Stimulated activated CD8-positive, alpha-beta memory T cell treated with anti-CD3 and anti-CD28 coated beads, Interleukin-4, amount 100 ng/mL, for 24 hours (primary cell): Measurements from ENCODE around the gene GAN.
"Not testable (repeated sequence)": the region's sequence is repeated elsewhere in the genome, so short reads cannot be mapped to it uniquely, and the experiment has no call there.

ENCODE experiments used
- DNase-seq: peaks from one replicate; pipeline ENCODE4 v3.0.0-alpha.2; 2020; ENCODE audit warnings: low read depth

The GAN gene

DNA sequence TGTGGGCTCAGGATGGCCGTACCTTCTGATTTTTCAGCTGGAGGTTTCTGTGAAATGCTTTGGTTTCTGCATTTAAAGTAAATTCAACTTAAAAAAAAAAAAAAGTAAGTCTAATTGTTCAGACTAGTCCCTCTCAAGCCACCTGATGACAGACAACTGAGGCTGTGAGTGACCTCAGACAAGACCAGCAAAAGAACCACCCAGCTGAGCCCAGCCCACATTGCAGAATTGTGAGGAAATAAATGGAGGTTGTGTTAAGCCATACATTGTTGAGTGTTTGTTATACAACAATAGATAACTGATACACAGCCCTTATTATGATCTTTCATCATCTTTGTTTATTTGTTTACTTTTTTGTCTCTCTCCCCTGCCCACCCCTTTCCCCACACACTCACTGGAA is 85.1 kb downstream of the GAN start:
- DNase-seq = no peak

DNA sequence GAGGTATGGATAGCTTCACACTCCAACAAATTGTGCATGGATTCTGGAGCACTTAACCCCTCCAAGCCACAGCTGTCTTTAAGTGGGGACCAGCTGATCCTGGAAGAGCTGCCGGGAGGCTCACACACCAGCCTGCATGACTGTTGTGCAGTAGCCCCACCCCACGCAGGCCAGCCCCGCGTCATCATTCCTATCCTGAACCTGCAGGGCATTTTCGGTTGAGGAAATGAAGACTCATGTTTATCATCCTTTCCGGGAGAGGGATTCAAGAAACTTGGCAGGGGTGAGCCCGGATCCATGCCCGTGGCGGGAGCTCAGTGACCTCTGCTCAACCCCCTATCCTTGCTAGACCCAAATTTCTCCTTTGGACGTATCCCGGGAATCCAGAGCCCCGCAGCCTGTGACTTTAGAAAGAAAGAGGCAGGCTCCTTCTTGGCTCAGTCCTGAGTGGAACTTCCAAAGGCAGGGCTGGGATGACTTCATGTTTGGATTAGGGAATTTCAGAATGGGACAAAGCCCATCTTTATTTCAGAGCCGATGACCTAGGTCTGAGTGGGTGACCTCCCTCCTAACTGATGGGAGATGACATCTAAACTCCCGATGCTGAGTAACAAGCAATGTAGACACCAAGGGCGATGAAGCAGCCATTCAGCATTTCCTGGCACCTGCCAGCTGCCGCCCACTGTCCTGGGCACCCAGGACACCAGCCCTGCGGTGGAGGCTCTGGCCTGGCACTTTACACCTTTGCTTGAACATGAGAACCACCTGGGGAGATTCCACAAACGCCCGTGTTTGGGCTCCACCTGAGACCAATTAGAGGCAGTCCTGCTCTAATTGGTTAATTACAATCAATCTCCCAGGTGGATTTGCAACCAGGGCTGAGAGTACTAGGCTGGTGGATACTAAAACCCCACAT is 86.5 kb downstream of the GAN start:
- no peak for DNase-seq

DNA sequence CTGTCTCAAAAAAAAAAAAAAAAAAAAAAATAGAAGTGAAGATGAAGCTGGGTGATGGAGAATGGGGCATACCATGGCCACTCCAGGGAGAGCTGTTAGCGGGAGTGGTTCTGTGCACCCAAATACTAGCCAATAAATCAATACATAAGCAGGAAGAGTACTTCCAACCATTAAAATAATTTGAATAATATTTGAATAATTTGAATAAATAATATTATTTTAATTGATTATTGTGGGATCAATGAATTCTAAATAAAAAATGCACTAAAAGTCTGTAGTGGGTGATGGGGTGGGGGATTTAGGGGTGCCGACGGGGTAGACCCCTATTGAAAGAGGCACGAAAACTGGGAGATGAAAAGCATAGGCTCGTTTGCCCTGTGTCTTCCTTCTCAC is 88.4 kb downstream of the GAN start:
- DNase-seq = no peak

DNA sequence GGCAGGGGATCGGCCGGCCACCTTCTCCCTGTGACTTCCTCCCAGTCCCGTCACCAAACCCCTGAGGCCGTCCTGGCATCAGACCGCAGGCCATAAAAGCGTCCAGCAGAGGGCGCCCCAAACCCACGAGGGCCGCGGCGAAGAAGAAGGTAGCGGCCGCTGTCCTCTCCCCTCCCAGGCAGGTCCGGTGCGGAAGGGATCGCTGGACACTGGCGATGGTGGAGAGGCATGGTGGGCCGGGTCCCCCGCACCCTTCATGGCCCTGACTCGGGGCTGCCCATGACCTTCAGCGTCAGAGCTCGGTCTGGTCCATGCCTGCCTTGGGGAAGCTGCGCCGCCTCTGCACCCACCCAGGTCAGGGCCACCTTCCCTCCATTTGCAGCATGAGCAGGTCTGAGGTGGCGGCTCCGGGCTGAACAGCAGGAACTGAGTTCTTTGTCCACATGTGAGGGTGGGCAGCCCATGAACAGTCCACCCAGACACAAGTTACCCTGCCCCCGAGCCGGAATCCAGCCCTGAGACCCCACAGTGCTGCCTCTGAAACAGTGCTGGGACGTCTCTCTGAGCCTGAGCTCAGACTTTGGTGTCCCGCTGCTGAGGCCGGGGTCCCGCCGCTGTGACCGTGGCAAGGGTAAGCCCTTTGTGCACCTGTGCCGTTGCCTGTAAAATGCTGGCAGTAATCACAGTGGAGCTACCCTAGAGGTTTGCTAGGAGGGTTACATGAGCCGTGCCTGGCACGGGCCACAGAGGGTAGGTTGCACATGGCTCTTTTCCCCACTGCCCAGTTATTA is 89.0 kb downstream of the GAN start:
- DNase-seq = peak; percentile 74

DNA sequence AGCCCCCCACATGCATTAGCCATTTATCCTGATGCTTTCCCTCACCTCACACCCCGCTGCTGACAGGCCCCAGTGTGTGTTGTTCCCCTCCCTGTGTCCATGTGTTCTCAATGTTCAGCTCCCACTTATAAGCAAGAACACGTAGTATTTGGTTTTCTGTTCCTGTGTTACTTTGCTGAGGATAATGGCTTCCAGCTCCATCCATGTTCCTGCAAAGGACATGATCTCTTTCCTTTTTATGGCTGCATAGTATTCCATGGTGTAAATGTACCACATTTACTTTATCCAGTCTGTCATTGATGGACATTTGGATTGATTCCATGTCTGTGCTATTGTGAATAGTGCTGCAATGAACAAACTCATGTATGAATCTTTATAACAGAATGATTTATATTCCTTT is 90.2 kb downstream of the GAN start:
- DNase-seq = not testable (repeated sequence)

DNA sequence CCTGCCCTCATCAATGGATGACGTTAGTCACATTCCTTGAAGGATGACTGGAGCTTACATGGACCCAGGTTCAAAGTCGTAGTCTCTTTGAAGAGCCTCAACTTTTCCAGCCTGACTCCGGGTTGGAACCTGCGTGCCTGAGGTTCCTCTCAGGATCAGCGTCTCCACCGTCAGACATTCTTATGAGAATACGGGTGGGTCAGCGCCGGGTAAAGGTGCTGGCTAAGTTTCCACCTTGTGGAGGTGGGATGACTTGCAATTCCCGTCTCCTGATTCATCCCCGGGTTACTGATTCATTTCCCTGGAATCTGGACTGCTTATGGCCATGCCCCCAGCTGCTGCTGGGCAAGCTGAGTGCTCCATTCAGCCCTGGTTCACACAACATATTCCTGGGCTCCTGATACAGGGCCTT is 90.9 kb downstream of the GAN start:
- DNase-seq = no peak

DNA sequence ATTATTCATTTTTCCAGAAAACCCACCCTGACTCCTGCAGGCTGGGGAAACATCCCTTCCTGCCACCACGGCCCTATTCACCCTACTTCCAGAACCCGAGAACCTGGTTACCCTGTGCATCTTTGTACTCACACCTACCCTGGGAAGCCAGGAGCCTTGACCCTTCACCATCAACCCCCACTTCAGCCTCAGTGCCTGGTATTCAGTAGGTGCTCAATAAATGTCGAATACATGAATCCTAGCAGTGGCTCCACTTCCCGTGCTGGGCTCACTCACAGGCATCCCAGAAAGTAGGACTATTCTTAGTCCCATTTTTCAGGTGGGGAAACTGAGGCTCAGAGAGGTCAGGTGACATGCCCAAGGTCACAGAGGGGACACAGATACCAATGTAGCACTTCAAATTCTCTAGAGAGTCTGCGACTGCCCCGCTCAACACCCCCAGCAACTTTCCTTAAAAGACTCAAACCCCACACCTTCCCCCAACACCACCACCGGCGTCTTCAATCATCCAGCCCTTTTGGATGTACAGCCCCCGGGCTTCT is 93.7 kb downstream of the GAN start:
- DNase-seq = no peak

DNA sequence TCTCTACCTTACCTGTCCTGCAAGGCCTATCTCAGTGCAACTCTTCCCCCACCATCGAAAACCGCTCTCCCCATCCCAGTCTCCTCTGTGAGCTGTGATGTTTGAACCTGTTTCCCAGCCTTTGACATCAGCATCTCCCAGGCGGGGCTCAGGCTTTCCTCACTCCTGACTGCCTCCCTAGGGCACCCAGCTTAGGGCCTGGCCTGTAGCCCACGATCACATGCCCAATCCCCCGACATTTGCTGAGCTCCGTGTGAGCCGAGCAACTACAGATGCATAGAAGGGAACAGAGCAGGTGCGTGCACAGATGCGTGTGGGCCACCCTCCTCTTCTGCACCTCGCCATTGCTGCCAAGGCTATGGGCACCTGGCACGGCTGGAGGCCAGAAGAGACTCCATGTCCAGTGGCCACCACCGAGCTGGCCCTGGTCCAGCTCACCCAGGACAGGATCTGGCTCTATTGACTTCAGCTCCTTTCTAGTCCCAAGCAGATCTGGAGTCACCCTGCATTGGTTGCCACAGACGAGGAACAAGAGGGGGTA is 94.3 kb downstream of the GAN start:
- DNase-seq = no peak

DNA sequence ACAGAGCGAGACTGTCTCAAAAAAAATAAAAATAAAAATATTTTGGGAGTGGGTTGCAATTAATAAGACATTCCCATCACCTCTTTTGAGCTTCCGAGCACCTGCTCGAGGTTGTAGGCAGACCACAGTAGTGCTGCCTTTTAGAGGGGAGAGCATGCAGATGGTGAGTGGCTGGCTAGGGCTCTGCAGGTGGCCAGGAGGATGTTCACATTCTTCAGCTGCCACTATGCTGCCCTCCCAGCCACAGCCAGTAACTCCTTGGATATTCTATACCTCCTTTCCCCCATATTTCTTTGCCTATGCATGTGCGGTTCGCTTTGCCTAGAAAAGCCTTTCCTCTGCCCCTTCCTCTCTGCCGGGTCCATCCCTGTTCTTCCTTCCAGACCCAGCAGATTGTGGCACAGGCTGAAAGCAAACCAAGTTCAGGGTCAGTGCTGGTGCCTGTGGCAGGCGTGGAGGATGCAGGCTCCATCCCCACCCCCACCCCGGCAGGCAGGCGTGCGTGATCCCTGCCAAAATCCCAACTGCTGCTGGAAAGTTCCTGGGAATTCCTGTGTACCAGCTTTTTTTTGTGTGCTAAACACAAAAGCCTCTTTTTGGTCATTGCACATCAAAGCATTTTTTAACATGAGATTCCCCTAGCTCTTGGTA is 96.0 kb downstream of the GAN start:
- DNase-seq = no peak

DNA sequence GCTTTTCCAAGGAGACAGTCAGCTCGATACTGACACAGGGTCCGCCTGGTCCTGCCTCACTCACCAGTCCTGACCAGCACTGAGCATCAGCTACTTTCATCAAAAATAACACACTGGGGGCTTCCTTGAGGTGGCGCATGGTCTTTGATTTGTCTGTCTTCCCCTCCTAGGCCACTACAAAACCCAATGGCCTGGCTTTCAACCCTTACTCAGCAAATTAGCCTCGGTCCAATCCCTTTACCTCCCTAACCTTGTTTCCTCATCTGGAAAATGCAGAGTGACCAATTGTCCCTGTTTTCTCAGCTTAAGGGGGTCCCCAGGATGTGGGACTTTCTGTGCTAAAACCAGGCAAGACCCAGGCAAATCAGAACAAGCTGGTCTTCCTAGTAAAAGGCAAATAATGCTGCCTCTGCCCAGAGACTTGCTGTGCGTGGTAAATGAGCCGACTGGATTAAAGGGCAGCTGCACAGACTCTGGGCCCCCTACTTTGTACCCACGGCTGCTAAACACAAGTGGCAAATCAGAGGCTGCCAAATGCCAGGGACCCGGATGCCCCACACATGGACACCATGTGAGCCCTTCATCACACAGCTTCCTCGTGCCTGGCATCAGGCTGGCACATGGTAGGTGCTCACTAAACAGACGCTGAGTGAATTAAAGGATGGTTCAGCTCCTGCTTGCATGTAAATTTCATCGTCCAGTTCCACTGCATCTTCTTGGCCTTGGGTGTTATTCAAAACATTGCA is 98.7 kb downstream of the GAN start:
- DNase-seq = no peak

DNA sequence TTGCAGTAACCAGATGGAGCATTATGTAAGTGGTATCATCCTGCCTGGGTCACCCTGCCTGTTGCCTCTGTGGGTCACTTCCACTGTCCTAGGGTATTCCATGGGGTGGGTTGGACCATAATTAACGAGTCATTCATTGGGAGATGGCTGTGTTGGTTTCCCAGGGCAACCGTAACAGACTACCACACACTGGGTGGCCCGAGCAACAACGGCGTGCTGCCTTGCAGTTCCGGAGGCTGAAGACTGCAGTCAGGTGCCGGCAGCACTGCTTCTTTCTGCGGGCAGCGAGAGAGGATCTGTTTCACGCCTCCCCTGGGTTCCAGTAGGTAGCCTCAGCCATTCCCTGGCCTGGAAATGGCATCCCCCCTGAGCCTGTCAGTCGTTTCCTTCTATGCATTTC is 101.0 kb downstream of the GAN start:
- DNase-seq = no peak

DNA sequence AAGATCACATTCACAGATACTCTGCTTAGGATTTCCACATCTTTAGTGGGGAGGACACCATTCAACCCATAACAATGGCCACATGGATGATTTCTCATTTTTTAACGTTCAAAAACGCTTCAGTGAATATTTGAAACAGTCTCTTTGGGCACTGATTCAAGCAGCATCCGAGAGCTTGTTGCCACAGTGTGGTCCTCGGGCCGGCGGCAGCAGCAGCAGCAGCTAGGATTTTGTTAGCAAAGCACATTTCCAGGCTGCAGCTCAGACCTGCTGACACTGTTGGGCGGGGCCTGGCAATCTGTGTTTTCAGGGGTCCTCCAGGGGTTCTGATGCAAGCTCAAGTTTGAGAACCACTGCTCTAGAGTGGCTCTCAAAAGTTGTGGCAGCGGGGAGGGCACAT is 102.0 kb downstream of the GAN start:
- DNase-seq = no peak

DNA sequence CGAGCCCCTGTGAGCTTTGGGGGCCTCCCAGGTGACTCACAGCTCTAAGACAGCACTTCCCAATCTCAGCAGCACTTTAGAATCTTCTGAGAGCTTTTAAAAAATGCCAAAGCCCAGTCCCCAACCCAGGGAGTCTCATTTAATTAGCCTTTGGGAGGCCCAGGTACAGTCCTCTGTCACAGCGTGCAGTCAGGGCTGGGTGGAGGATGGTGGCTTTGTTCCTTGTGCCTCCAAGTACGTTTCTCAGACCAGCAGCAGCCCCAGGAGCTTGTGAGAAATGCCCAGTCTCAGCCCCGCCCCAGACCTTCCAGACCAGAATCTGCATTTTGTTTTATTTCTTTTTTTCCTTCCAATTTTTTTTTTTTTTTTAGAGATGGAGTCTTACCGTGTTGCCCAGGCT is 102.4 kb downstream of the GAN start:
- no peak for DNase-seq

DNA sequence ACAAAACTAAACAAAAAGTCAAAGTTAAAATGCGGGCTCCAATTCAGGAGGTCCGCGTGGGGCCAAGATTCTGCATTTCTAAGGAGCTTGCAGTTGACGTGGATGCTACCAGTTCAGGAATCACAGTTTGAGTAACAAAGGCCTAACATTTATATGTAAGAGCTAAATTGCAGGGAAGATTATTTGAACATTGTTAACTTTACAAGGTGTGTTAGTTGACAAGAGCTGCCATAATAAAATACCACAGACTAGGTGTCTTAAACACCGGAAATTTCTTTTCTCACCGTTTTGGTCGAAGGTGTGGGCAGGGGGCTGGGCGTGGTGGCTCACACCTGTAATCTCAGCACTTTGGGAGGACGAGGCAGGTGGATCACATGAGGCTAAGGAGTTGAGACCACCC is 105.0 kb downstream of the GAN start:
- no peak for DNase-seq

DNA sequence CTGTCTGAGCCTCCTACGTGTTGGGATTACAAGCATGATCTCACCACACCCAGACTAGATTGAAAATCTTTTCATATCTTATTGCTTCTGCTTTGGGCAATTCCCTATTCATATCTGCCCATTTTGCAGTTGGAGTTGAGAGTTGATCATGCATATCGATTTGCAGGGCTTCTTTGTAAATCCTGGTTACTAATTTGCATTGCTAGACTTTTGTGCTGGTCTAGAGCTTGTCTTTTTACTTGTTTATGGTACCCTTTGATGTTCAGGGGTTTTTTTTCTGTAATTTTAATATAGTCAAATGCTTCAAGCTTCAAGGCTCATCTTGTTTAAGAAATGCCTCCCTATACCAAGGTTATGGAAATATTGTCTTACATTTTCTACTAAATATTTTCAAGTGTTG is 106.4 kb downstream of the GAN start:
- DNase-seq = no peak

DNA sequence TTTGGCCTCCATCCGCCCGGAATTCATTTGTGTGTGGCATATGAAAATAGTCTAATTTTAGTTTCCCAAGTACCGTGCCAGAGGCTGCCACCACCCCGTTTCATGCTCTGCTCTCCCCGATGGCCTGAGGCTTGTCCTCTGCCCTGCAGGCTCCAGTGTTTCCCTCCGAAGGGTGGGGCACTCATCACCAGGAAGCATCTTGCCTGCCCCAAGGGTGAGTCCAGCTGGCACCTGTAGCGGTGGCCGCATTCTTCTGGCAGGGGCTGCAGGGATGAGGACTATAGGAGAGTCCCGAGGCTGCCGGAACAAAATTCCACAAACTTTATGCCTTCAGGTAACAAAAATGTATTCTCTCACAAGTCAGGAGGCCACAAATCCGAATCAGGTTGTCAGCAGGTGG is 106.8 kb downstream of the GAN start:
- DNase-seq = no peak

DNA sequence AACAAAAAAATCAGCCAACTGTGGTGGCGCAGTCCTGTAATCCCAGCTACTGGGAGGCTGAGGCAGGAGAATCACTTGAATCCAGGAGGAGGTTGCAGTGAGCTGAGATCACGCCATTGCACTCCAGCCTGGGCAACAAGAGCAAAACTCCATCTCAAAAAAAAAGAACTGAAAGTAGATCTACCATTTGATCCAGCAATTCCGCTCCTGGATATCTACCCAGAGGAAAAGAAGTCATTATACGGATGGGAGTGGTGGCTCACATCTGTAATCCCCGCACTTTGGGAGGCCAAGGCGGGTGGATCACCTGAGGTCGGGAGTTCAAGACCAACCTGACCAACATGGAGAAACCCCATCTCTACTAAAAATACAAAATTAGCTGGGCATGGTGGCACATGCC is 107.4 kb downstream of the GAN start:
- DNase-seq = not testable (repeated sequence)

DNA sequence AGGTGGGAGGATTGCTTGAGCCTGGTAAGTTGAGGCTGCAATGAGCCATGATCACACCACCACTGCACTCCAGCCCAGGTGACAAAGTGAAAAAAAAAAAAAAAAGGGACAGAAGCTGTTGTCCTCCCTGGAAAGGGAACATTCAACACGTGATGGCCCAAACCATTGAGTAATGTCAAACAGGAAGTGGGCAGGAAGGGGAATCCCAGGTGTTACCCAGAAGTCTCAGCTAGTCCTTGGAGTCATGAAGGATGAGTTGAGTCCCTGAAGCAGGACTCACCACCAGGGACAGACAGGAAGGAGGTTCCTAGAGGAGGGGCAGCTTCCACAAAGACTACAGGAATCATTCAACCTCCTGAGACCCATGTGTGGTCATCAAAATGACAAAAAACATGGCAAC is 110.0 kb downstream of the GAN start:
- DNase-seq = no peak

DNA sequence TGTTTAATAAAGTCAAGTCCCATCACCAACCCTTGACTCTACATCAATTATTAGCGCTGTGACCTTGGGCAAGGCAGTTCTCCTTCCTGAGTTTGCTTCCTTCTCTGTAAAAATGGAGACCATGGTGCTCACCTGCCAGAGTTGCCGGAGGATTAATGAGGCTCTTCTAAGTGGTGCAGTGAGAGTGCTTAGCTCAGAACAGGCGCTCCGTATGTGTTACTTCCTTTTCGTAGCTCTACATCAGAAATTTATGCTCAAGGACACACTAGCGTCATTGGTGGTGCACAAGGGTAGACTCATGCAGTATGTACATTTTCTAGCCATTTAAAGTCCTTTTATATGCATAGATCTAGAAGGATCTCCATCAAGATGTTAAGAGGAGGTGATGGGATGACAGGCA is 112.5 kb downstream of the GAN start:
- no peak for DNase-seq

DNA sequence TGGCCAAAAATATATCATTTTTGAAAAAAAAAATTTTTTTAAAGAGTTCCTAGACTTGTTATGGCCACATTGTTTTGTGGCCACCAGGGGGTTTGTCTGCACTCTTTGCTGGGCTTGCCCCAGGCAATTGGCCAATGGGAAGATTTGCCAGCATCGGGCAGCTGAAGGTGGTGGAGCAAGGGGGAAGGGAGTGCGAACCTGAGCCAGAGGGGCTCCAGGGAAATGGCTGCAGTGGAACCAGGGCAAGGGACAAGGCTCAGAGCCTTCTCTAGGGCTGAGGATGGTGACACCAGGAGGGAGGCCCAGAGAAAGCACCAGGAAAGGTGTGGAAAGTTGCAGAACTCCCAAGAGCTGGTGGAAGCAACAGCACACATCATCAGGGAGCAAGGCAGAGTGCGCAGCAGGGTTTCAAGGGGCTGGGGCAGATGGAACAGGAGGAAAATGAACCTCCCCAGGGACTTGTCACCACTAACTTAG is 114.3 kb downstream of the GAN start:
- DNase-seq = no peak

DNA sequence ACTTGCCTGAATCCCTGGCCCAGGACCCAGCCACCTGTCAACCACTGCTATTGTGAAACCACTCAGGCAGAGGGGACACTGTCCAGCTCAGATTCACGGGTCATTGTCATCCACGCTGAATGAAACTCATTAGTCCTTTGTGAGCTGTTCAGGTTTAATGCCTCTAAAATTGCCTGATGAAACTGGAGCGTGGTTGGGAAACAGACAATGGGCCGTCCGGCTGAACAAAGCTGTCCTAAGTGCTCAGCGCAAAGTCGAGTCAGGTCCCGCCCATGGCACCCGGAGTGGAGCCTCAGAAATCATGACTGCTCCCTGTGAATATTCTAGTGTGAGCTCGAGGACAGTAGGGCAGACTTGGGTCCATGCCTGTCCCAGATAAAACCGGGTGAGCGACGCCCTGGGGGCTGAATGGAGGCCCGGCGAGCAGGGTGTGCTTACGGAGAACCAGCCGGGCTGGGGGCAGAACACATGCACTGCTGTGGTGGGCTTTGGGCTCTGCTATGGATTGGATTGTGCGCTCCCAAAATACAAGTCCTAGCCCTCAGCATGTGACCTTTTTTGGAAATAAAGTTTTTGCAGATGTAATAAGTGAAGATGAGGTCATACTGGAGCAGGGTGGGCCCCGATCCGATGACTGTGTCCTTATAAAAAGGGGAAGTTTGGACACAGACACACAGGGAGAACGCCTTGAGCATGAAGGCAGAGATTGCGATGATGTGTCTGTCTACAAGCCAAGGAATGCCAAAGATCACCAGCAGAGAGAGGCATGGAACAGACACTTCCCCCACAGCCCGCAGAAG is 117.0 kb downstream of the GAN start:
- DNase-seq = no peak
